ENCODE results near the gene PCYT1B.

PCYT1B gene

GRCh38 chrX:24574743-24575142, 72.4 kb downstream of the PCYT1B start:
- Histone ChIP-seq H3K4me3 (ENCODE audit: low read length) (no peak overlapping the region), H3K9me3 (ENCODE audit: control insufficient read depth, low read length) (no peaks in the 10 kb centered on the region), H3K27me3 (replicated peaks; ENCODE audit: control insufficient read depth, insufficient read depth, low read length) (peaks cover 16% of the 10 kb centered on the region), H3K4me1 (ENCODE audit: control insufficient read depth, insufficient read depth, low read length) (no peaks in the 10 kb centered on the region), H3K9ac (ENCODE audit: low read length) (no peak overlapping the region), H3K36me3 (ENCODE audit: control insufficient read depth, insufficient read depth, low read length, severe bottlenecking) (no peaks in the 10 kb centered on the region)
- DNase-seq (ENCODE audit: low read depth), result no peak

- peaks cover 9% of the 10 kb centered on the region for H3K4me1 ChIP-seq (ENCODE audit: control insufficient read depth, insufficient read depth, low read length)
- DNase-seq (ENCODE audit: low read depth), result peak; percentile 22
These were observed 80.0 kb downstream of the PCYT1B start for GRCh38 chrX:24567169-24567568.

GRCh38 chrX:24566240-24566639, 80.9 kb downstream of the PCYT1B start:
- no peaks in the 10 kb centered on the region for H3K36me3 ChIP-seq (ENCODE audit: control insufficient read depth, insufficient read depth, low read length, severe bottlenecking)
- peaks cover 10% of the 10 kb centered on the region for H3K27me3 ChIP-seq (replicated peaks; ENCODE audit: control insufficient read depth, insufficient read depth, low read length)
- H3K4me3 ChIP-seq (ENCODE audit: low read length), result no peak overlapping the region
- peak; percentile 56 for DNase-seq (ENCODE audit: low read depth)
- peaks cover 9% of the 10 kb centered on the region for H3K4me1 ChIP-seq (ENCODE audit: control insufficient read depth, insufficient read depth, low read length)
- H3K9ac ChIP-seq (ENCODE audit: low read length), result no peak overlapping the region
- no peaks in the 10 kb centered on the region for H3K9me3 ChIP-seq (ENCODE audit: control insufficient read depth, low read length)

More at GRCh38 chrX:24567169-24567568, 80.0 kb downstream of the PCYT1B start:
- Histone ChIP-seq H3K4me3 (ENCODE audit: low read length) (no peak overlapping the region), H3K9me3 (ENCODE audit: control insufficient read depth, low read length) (no peaks in the 10 kb centered on the region), H3K9ac (ENCODE audit: low read length) (no peak overlapping the region), H3K27me3 (replicated peaks; ENCODE audit: control insufficient read depth, insufficient read depth, low read length) (peaks cover under 1% of the 10 kb centered on the region), H3K36me3 (ENCODE audit: control insufficient read depth, insufficient read depth, low read length, severe bottlenecking) (no peaks in the 10 kb centered on the region)

- H3K4me1 ChIP-seq (ENCODE audit: control insufficient read depth, insufficient read depth, low read length), result peaks cover 9% of the 10 kb centered on the region
- H3K27me3 ChIP-seq (replicated peaks; ENCODE audit: control insufficient read depth, insufficient read depth, low read length), result peaks cover 19% of the 10 kb centered on the region
- H3K9ac ChIP-seq (ENCODE audit: low read length), result no peak overlapping the region
- H3K9me3 ChIP-seq (ENCODE audit: control insufficient read depth, low read length), result no peaks in the 10 kb centered on the region
- H3K4me3 ChIP-seq (ENCODE audit: low read length), result no peak overlapping the region
- H3K36me3 ChIP-seq (ENCODE audit: control insufficient read depth, insufficient read depth, low read length, severe bottlenecking), result no peaks in the 10 kb centered on the region
- no peak for DNase-seq (ENCODE audit: low read depth)
These were observed 83.7 kb downstream of the PCYT1B start for GRCh38 chrX:24563291-24564010.

- Histone ChIP-seq H3K4me3 (ENCODE audit: low read length) (no peak overlapping the region), H3K36me3 (ENCODE audit: control insufficient read depth, insufficient read depth, low read length, severe bottlenecking) (no peaks in the 10 kb centered on the region), H3K9ac (ENCODE audit: low read length) (no peak overlapping the region), H3K9me3 (ENCODE audit: control insufficient read depth, low read length) (no peaks in the 10 kb centered on the region), H3K27me3 (replicated peaks; ENCODE audit: control insufficient read depth, insufficient read depth, low read length) (peaks cover 37% of the 10 kb centered on the region), H3K4me1 (ENCODE audit: control insufficient read depth, insufficient read depth, low read length) (peaks cover 4% of the 10 kb centered on the region)
- DNase-seq (ENCODE audit: low read depth), result no peak
These were observed 86.0 kb downstream of the PCYT1B start for GRCh38 chrX:24561121-24561520.

- Histone ChIP-seq H3K4me3 (ENCODE audit: low read length) (no peak overlapping the region), H3K9me3 (ENCODE audit: control insufficient read depth, low read length) (no peaks in the 10 kb centered on the region), H3K36me3 (ENCODE audit: control insufficient read depth, insufficient read depth, low read length, severe bottlenecking) (no peaks in the 10 kb centered on the region), H3K9ac (ENCODE audit: low read length) (no peak overlapping the region), H3K4me1 (ENCODE audit: control insufficient read depth, insufficient read depth, low read length) (no peaks in the 10 kb centered on the region), H3K27me3 (replicated peaks; ENCODE audit: control insufficient read depth, insufficient read depth, low read length) (peaks cover 39% of the 10 kb centered on the region)
- DNase-seq (ENCODE audit: low read depth), result peak; percentile 48
These were observed 94.1 kb downstream of the PCYT1B start for GRCh38 chrX:24553011-24553410.

- Histone ChIP-seq H3K27me3 (replicated peaks; ENCODE audit: control insufficient read depth, insufficient read depth, low read length) (peaks cover 26% of the 10 kb centered on the region), H3K36me3 (ENCODE audit: control insufficient read depth, insufficient read depth, low read length, severe bottlenecking) (no peaks in the 10 kb centered on the region), H3K4me3 (ENCODE audit: low read length) (no peak overlapping the region), H3K9ac (ENCODE audit: low read length) (no peak overlapping the region), H3K9me3 (ENCODE audit: control insufficient read depth, low read length) (no peaks in the 10 kb centered on the region), H3K4me1 (ENCODE audit: control insufficient read depth, insufficient read depth, low read length) (no peaks in the 10 kb centered on the region)
- no peak for DNase-seq (ENCODE audit: low read depth)
These were observed 97.0 kb downstream of the PCYT1B start for GRCh38 chrX:24550166-24550565.

GRCh38 chrX:24547961-24548360, 99.2 kb downstream of the PCYT1B start:
- Histone ChIP-seq H3K9ac (ENCODE audit: low read length) (no peak overlapping the region), H3K4me1 (ENCODE audit: control insufficient read depth, insufficient read depth, low read length) (no peaks in the 10 kb centered on the region), H3K4me3 (ENCODE audit: low read length) (no peak overlapping the region), H3K9me3 (ENCODE audit: control insufficient read depth, low read length) (peaks cover 3% of the 10 kb centered on the region), H3K27me3 (replicated peaks; ENCODE audit: control insufficient read depth, insufficient read depth, low read length) (peaks cover 25% of the 10 kb centered on the region), H3K36me3 (ENCODE audit: control insufficient read depth, insufficient read depth, low read length, severe bottlenecking) (no peaks in the 10 kb centered on the region)
- no peak for DNase-seq (ENCODE audit: low read depth)

- no peaks in the 10 kb centered on the region for H3K4me1 ChIP-seq (ENCODE audit: control insufficient read depth, insufficient read depth, low read length)
- peaks cover 15% of the 10 kb centered on the region for H3K9me3 ChIP-seq (ENCODE audit: control insufficient read depth, low read length)
- no peak overlapping the region for H3K9ac ChIP-seq (ENCODE audit: low read length)
- no peak overlapping the region for H3K4me3 ChIP-seq (ENCODE audit: low read length)
- H3K27me3 ChIP-seq (replicated peaks; ENCODE audit: control insufficient read depth, insufficient read depth, low read length), result peaks cover 19% of the 10 kb centered on the region
- DNase-seq (ENCODE audit: low read depth), result no peak
- no peaks in the 10 kb centered on the region for H3K36me3 ChIP-seq (ENCODE audit: control insufficient read depth, insufficient read depth, low read length, severe bottlenecking)
These were observed 104.4 kb downstream of the PCYT1B start for GRCh38 chrX:24542756-24543155.

GRCh38 chrX:24536551-24536950, 110.6 kb downstream of the PCYT1B start:
- H3K36me3 ChIP-seq (ENCODE audit: control insufficient read depth, insufficient read depth, low read length, severe bottlenecking), result no peaks in the 10 kb centered on the region
- H3K9me3 ChIP-seq (ENCODE audit: control insufficient read depth, low read length), result peaks cover 11% of the 10 kb centered on the region
- H3K4me1 ChIP-seq (ENCODE audit: control insufficient read depth, insufficient read depth, low read length), result no peaks in the 10 kb centered on the region
- H3K27me3 ChIP-seq (replicated peaks; ENCODE audit: control insufficient read depth, insufficient read depth, low read length), result peaks cover 12% of the 10 kb centered on the region
- DNase-seq (ENCODE audit: low read depth), result no peak
- no peak overlapping the region for H3K9ac ChIP-seq (ENCODE audit: low read length)
- no peak overlapping the region for H3K4me3 ChIP-seq (ENCODE audit: low read length)

GRCh38 chrX:24528605-24529004, 118.5 kb downstream of the PCYT1B start:
- Histone ChIP-seq H3K36me3 (ENCODE audit: control insufficient read depth, insufficient read depth, low read length, severe bottlenecking) (peaks cover 4% of the 10 kb centered on the region), H3K27me3 (replicated peaks; ENCODE audit: control insufficient read depth, insufficient read depth, low read length) (no peaks in the 10 kb centered on the region), H3K4me1 (ENCODE audit: control insufficient read depth, insufficient read depth, low read length) (no peaks in the 10 kb centered on the region), H3K9me3 (ENCODE audit: control insufficient read depth, low read length) (no peaks in the 10 kb centered on the region), H3K4me3 (ENCODE audit: low read length) (no peak overlapping the region), H3K9ac (ENCODE audit: low read length) (no peak overlapping the region)
- no peak for DNase-seq (ENCODE audit: low read depth)

GRCh38 chrX:24526616-24527015, 120.5 kb downstream of the PCYT1B start:
- H3K4me3 ChIP-seq (ENCODE audit: low read length), result no peak overlapping the region
- no peaks in the 10 kb centered on the region for H3K9me3 ChIP-seq (ENCODE audit: control insufficient read depth, low read length)
- no peak overlapping the region for H3K9ac ChIP-seq (ENCODE audit: low read length)
- DNase-seq (ENCODE audit: low read depth), result no peak
- peaks cover 4% of the 10 kb centered on the region for H3K27me3 ChIP-seq (replicated peaks; ENCODE audit: control insufficient read depth, insufficient read depth, low read length)
- peaks cover 4% of the 10 kb centered on the region for H3K36me3 ChIP-seq (ENCODE audit: control insufficient read depth, insufficient read depth, low read length, severe bottlenecking)
- no peaks in the 10 kb centered on the region for H3K4me1 ChIP-seq (ENCODE audit: control insufficient read depth, insufficient read depth, low read length)
